Mucosa of gallbladder (tissue), 1 donor: ENCODE results near the gene UBQLN4. TPM values are rescaled to one million over a fixed set of nuclear protein-coding genes. Genes with fewer than 3 reads are reported as not detected.
A peak's percentile ranks its signal among the peaks of the same experiment; 100 is the strongest.
"Not testable (repeated sequence)": the region's sequence is repeated elsewhere in the genome, so short reads cannot be mapped to it uniquely, and the experiment has no call there.

Experiments
- DNase-seq: peaks from one replicate; pipeline ENCODE4 v3.0.0-alpha.2; 2020; ENCODE audit warnings: low spot score
- total RNA-seq: library from RNA; stranded (reverse); gene quantifications from one replicate; pipeline ENCODE4 v1.2.1, GENCODE V29; 2021
- donor health status: DM: no; HTN: no; CAD: no.

The UBQLN4 gene
- total RNA-seq, 1 donor from 2014 or later, result 34.1 TPM

GRCh38 chr1:156060937-156061636, 7.5 kb upstream of the UBQLN4 start, which contains the start of gene RAB25:
Gene RAB25, plus strand, starts transcription at chr1:156061160. Its CDS starts 241 bp downstream, at chr1:156061401.
- peak; percentile 78 for DNase-seq

GRCh38 chr1:156056326-156056849, 2.8 kb upstream of the UBQLN4 start:
- no peak for DNase-seq

- no peak for DNase-seq
Observed at GRCh38 chr1:156055281-156056048, 1.9 kb upstream of the UBQLN4 start.

GRCh38 chr1:156054500-156055280, 1.1 kb upstream of the UBQLN4 start, which contains the start of gene LAMTOR2:
Gene LAMTOR2, plus strand, starts transcription at chr1:156054782. Its CDS starts 108 bp downstream, at chr1:156054890.
- peak; percentile 98 for DNase-seq

GRCh38 chr1:156052862-156053767, 483 bp downstream of the UBQLN4 start:
- peak; percentile 20 for DNase-seq

GRCh38 chr1:156051011-156051725, 2.4 kb downstream of the UBQLN4 start:
- no peak for DNase-seq

DNA sequence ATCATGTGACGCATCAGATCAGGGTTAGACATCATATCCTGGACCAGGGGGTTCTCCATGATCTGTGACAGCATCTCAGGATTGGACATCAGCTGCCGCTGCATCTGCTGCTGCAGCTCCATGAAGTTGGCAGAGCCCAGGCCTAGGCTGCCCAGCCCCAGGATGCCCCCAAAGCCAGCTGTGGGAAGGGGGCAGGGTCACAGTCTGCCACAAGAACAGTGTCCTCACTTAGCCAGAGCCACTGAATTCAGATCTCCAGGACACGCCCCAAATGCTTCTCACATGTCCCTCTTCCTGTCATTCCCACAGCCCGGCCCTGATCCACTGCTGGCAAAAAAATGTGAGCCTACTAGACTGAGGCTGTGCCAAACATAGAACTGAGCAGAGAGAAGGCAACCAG, 3.2 kb downstream of the UBQLN4 start:
- no peak for DNase-seq

DNA sequence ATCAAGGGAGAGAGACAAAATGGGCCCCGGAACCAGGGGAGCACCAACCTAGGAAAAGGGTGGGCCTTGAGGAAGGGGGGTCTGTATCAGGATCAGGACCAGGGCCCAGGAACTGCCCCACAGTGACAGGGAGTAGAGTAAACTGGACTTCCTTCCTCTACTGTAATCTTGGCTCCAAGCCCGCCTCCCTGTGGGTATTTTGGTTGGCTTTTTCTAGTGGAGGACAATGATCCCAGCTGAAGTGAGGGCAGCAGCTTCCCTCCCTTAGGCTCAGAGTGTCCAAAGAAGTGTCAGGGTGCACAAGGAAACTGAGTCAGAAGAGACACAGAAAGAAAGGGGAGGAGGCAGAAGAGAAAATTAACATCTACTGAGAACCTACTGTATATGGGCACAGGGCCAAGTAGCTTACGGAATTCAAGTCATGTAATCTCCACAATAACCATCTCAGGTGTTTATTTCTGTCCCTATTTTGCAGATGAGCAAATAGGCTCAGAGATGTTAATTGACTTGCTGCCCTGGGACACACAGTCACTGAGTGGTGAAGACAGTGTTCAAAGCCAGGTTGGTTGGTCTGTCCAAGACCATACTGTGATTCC, 4.8 kb downstream of the UBQLN4 start:
- DNase-seq, result no peak

- DNase-seq, result no peak
Observed at GRCh38 chr1:156045076-156045475, 8.5 kb downstream of the UBQLN4 start.

DNA sequence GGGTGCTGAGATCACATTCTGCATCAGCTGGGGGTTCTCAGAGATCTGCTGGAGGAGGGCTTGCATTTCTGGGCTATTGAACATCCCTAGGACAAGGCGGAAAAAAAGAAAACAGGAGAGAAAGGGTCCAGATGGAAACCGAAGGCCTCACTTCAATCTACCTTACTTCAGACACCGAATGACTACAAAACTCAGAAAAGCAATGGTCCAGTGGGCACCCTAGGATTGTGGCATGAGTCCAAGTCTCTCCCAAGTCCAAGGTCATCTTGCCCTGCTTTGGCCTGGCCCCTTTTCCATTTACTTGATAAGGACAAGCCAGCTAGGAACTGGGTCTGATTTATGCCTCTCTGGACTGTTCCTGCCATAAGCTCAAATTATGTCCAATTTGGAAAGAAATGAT, 10.8 kb downstream of the UBQLN4 start:
- no peak for DNase-seq

- DNase-seq, result not testable (repeated sequence)
Observed at GRCh38 chr1:156034991-156035390, 18.6 kb downstream of the UBQLN4 start.

- no peak for DNase-seq
Observed at GRCh38 chr1:156033011-156033410, 20.6 kb downstream of the UBQLN4 start.

- DNase-seq, result no peak
Observed at GRCh38 chr1:156026588-156026987, 27.0 kb downstream of the UBQLN4 start.

GRCh38 chr1:156025876-156026275, 27.7 kb downstream of the UBQLN4 start:
- DNase-seq, result no peak

DNA sequence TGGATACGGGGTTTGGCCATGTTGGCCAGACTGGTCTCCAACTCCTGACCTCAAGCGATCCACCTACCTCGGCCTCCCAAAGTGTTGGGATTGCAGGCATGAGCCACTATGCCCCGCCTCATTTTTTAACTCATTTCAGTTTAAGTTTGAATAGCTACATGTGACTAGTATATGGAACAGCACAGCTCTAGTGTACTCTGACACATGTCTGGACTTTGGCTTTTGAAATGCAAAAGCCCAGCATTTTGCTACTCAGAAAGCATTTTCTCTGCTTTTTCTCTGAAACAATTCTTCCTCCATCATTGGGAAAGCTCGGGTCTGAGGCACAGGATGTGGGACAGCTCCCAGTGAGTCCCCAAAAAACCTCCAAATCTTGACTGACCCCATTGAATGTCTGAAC, 28.8 kb downstream of the UBQLN4 start:
- DNase-seq, result no peak

GRCh38 chr1:156021954-156022353, 31.6 kb downstream of the UBQLN4 start:
- DNase-seq, result no peak

- DNase-seq, result no peak
Observed at GRCh38 chr1:156021093-156021428, 32.5 kb downstream of the UBQLN4 start.

GRCh38 chr1:156020293-156021092, 33.1 kb downstream of the UBQLN4 start, which contains the start of gene SSR2:
Gene SSR2, minus strand, starts transcription at chr1:156020951. Its CDS starts 784 bp downstream, at chr1:156020167.
- peak; percentile 91 for DNase-seq

GRCh38 chr1:156019946-156020292, 33.7 kb downstream of the UBQLN4 start:
- DNase-seq, result no peak
